Smooth muscle cell (in vitro differentiated cells): ENCODE results near the gene ADAMTS2. TPM values are rescaled to one million over a fixed set of nuclear protein-coding genes. Genes with fewer than 3 reads are reported as not detected.

Experiments used
- DNase-seq: peaks from one replicate; lab custom pipeline; 2025; ENCODE audit not compliant: unreplicated experiment; lab: John Stamatoyannopoulos, UW
- H2AFZ ChIP-seq: fragments of 200-600 bp; sonication (generic); 2 replicates; pipeline ENCODE4 v1.6.0; 2016; ENCODE audit warnings: antibody characterized with exemption, low read depth, mild to moderate bottlenecking
- H3F3A ChIP-seq: fragments of 200-600 bp; sonication (generic); 2 replicates; pipeline ENCODE4 v1.6.0; 2017; ENCODE audit warnings: antibody characterized with exemption, low read depth
- H3K27ac ChIP-seq: fragments of 200-600 bp; sonication (generic); 2 replicates; pipeline ENCODE4 v1.5.1; 2016; ENCODE audit warnings: low read depth, mild to moderate bottlenecking
- H3K27me3 ChIP-seq: fragments of 200-600 bp; sonication (generic); 2 replicates; pipeline ENCODE4 v1.6.1; 2016; ENCODE audit warnings: low read depth, mild to moderate bottlenecking
- H3K36me3 ChIP-seq: fragments of 200-600 bp; sonication (generic); 2 replicates; pipeline ENCODE4 v1.5.1; 2016; ENCODE audit warnings: low read depth
- H3K4me1 ChIP-seq: fragments of 200-600 bp; sonication (generic); 2 replicates; pipeline ENCODE4 v1.5.1; 2016; ENCODE audit warnings: low read depth
- H3K4me2 ChIP-seq: fragments of 200-600 bp; sonication (generic); 2 replicates; pipeline ENCODE4 v1.6.0; 2016; ENCODE audit warnings: mild to moderate bottlenecking
- H3K4me3 ChIP-seq: fragments of 200-600 bp; sonication (generic); 2 replicates; pipeline ENCODE4 v1.5.1; 2016; ENCODE audit warnings: mild to moderate bottlenecking
- H3K79me2 ChIP-seq: fragments of 200-600 bp; sonication (generic); 2 replicates; pipeline ENCODE4 v1.6.0; 2016; ENCODE audit warnings: low read depth, mild to moderate bottlenecking
- H3K9ac ChIP-seq: fragments of 200-600 bp; sonication (generic); 2 replicates; pipeline ENCODE4 v1.6.0; 2016; ENCODE audit warnings: low read depth
- H3K9me3 ChIP-seq: fragments of 200-600 bp; sonication (generic); replicated peaks from 2 replicates; pipeline ENCODE4 v1.5.1; 2016; ENCODE audit warnings: low read depth
- H4K20me1 ChIP-seq: fragments of 200-600 bp; sonication (generic); 2 replicates; pipeline ENCODE4 v1.6.0; 2016; ENCODE audit warnings: low read depth
- CTCF ChIP-seq: fragments of 200-600 bp; sonication (generic); IDR thresholded peaks from 2 replicates; pipeline ENCODE4 v1.5.1; 2017; ENCODE audit warnings: borderline replicate concordance, mild to moderate bottlenecking, antibody characterized with exemption; ENCODE audit not compliant: insufficient read depth, poor library complexity, severe bottlenecking
- WGBS: methylation state at CpG from one replicate; pipeline ENCODE4 v1.1.7; 2016; ENCODE audit warnings: low lambda C conversion rate; 5-methylcytosine and 5-hydroxymethylcytosine counted together
- polyA plus RNA-seq: library from polyadenylated mRNA; unstranded; fragments of >200 nt; fragmentation: Nextera tagmentation; extraction: Ambion mirVana; gene quantifications from 2 replicates; pipeline ENCODE4 v1.2.1, GENCODE V29; 2016
- total RNA-seq: library from RNA; depleted of rRNA; stranded (reverse); fragments of >200 nt; gene quantifications from 2 replicates; pipeline ENCODE4 v1.2.3, GENCODE V29; 2014

ADAMTS2 gene
- total and polyA plus RNA-seq, 2 experiments from 2014 or later: 22.8 to 37.5 TPM

- DNase-seq: no peak
- Histone ChIP-seq H3K36me3 (no peaks in the 10 kb centered on the region), H4K20me1 (no peaks in the 10 kb centered on the region), H3K4me1 (no peaks in the 10 kb centered on the region), H3K79me2 (no peaks in the 10 kb centered on the region), H3K27me3 (no peaks in the 10 kb centered on the region), H3K27ac (no peak overlapping the region), H3K4me3 (no peak overlapping the region), H3K9me3 (no peaks in the 10 kb centered on the region), H3K9ac (no peak overlapping the region), H3F3A (no peaks in the 10 kb centered on the region), H3K4me2 (no peak overlapping the region), H2AFZ (no peak overlapping the region)
- WGBS: 95% methylated on average over 15 of the region's 15 CpGs
- TF ChIP-seq CTCF: no peak
Observed at GRCh38 chr5:179165421-179166170, 179.7 kb downstream of the ADAMTS2 start.

- H2AFZ ChIP-seq: no peak overlapping the region
- no peak overlapping the region for H3K4me3 ChIP-seq
- H3F3A ChIP-seq: no peaks in the 10 kb centered on the region
- WGBS: 93% methylated on average over 23 of the region's 23 CpGs
- H3K4me1 ChIP-seq: no peaks in the 10 kb centered on the region
- no peaks in the 10 kb centered on the region for H3K79me2 ChIP-seq
- H3K27ac ChIP-seq: no peak overlapping the region
- no peaks in the 10 kb centered on the region for H3K27me3 ChIP-seq
- no peaks in the 10 kb centered on the region for H3K36me3 ChIP-seq
- no peak for DNase-seq
- H3K9me3 ChIP-seq: no peaks in the 10 kb centered on the region
- H4K20me1 ChIP-seq: no peaks in the 10 kb centered on the region
- H3K4me2 ChIP-seq: no peak overlapping the region
- no peak for TF ChIP-seq CTCF
- no peak overlapping the region for H3K9ac ChIP-seq
Observed at GRCh38 chr5:179164331-179165311, 180.6 kb downstream of the ADAMTS2 start.

- H3K4me2 ChIP-seq: no peak overlapping the region
- H3F3A ChIP-seq: no peaks in the 10 kb centered on the region
- no peak for DNase-seq
- H3K36me3 ChIP-seq: no peaks in the 10 kb centered on the region
- no peaks in the 10 kb centered on the region for H4K20me1 ChIP-seq
- H3K27ac ChIP-seq: no peak overlapping the region
- WGBS: 93% methylated on average over 15 of the region's 15 CpGs
- no peaks in the 10 kb centered on the region for H3K4me1 ChIP-seq
- no peak overlapping the region for H3K4me3 ChIP-seq
- TF ChIP-seq CTCF: no peak
- H3K79me2 ChIP-seq: no peaks in the 10 kb centered on the region
- no peaks in the 10 kb centered on the region for H3K9me3 ChIP-seq
- no peak overlapping the region for H3K9ac ChIP-seq
- H3K27me3 ChIP-seq: no peaks in the 10 kb centered on the region
- no peak overlapping the region for H2AFZ ChIP-seq
Observed at GRCh38 chr5:179163236-179164155, 181.8 kb downstream of the ADAMTS2 start.
